Measurements from ENCODE around the gene SDF4. TPM values are rescaled to one million over a fixed set of nuclear protein-coding genes. Genes with fewer than 3 reads are reported as not detected.
"Not testable (repeated sequence)": the region's sequence is repeated elsewhere in the genome, so short reads cannot be mapped to it uniquely, and the experiment has no call there.

SDF4 gene
- polyA plus RNA-seq, 1 experiment = 109 TPM

GRCh38 chr1:1196431-1197187, 35.2 kb downstream of the SDF4 start:
- no peak overlapping the region for H3K4me3 ChIP-seq (ENCODE audit: low read depth, low read length)
- peaks cover 13% of the 10 kb centered on the region for H3K9me3 ChIP-seq (ENCODE audit: control insufficient read depth, insufficient read depth, low read length)
- POLR2A ChIA-PET = no interaction called here
- H3K27me3 ChIP-seq (ENCODE audit: control insufficient read depth, insufficient read depth, low read length) = no peaks in the 10 kb centered on the region
- H3K27ac ChIP-seq (ENCODE audit: low read depth, low read length) = no peak overlapping the region
- CTCF ChIA-PET = no interaction called here
- no peak for DNase-seq (ENCODE audit: low read depth, low spot score)
- TF ChIP-seq CTCF (IDR thresholded peaks at IDR 0.05; ENCODE audit: low read depth, low read length) = no peak

- H3K4me3 ChIP-seq (ENCODE audit: low read depth, low read length); DNase-seq (ENCODE audit: low read depth, low spot score); H3K27me3 ChIP-seq (ENCODE audit: control insufficient read depth, insufficient read depth, low read length); POLR2A ChIA-PET; CTCF ChIA-PET; H3K27ac ChIP-seq (ENCODE audit: low read depth, low read length): not testable (repeated sequence)
- peaks cover 14% of the 10 kb centered on the region for H3K9me3 ChIP-seq (ENCODE audit: control insufficient read depth, insufficient read depth, low read length)
These were observed 36.1 kb downstream of the SDF4 start for GRCh38 chr1:1195726-1196125.

- Histone ChIP-seq H3K27me3 (ENCODE audit: control insufficient read depth, insufficient read depth, low read length) (peaks cover 2% of the 10 kb centered on the region), H3K27ac (ENCODE audit: low read depth, low read length) (no peak overlapping the region), H3K9me3 (ENCODE audit: control insufficient read depth, insufficient read depth, low read length) (peaks cover 14% of the 10 kb centered on the region), H3K4me3 (ENCODE audit: low read depth, low read length) (no peak overlapping the region)
- ChIA-PET POLR2A (no interaction called here), CTCF (interaction anchor here (0.7 kb wide), 1 partner anchor 75 kb away, joined by 3 read pairs; no protein-coding TSS in a partner anchor)
- no peak for DNase-seq (ENCODE audit: low read depth, low spot score)
- no peak for TF ChIP-seq CTCF (IDR thresholded peaks at IDR 0.05; ENCODE audit: low read depth, low read length)
These were observed 37.1 kb downstream of the SDF4 start for GRCh38 chr1:1194723-1195122.

GRCh38 chr1:1191734-1192133, 40.1 kb downstream of the SDF4 start:
- CTCF ChIA-PET = no interaction called here
- no peak for TF ChIP-seq CTCF (IDR thresholded peaks at IDR 0.05; ENCODE audit: low read depth, low read length)
- H3K9me3 ChIP-seq (ENCODE audit: control insufficient read depth, insufficient read depth, low read length) = peaks cover 14% of the 10 kb centered on the region
- H3K27me3 ChIP-seq (ENCODE audit: control insufficient read depth, insufficient read depth, low read length) = peaks cover 2% of the 10 kb centered on the region
- no peak for DNase-seq (ENCODE audit: low read depth, low spot score)
- POLR2A ChIA-PET = no interaction called here
- H3K4me3 ChIP-seq (ENCODE audit: low read depth, low read length) = no peak overlapping the region
- H3K27ac ChIP-seq (ENCODE audit: low read depth, low read length) = no peak overlapping the region

- Histone ChIP-seq H3K27me3 (ENCODE audit: control insufficient read depth, insufficient read depth, low read length) (peaks cover 2% of the 10 kb centered on the region), H3K9me3 (ENCODE audit: control insufficient read depth, insufficient read depth, low read length) (peaks cover 15% of the 10 kb centered on the region)
These were observed 42.7 kb downstream of the SDF4 start for GRCh38 chr1:1189111-1189510.

More at GRCh38 chr1:1189111-1189510, 42.7 kb downstream of the SDF4 start:
- ChIA-PET POLR2A (no interaction called here), CTCF (no interaction called here)
- no peak for TF ChIP-seq CTCF (IDR thresholded peaks at IDR 0.05; ENCODE audit: low read depth, low read length)
- Histone ChIP-seq H3K27ac (ENCODE audit: low read depth, low read length) (no peak overlapping the region), H3K4me3 (ENCODE audit: low read depth, low read length) (no peak overlapping the region)
- no peak for DNase-seq (ENCODE audit: low read depth, low spot score)

Measured in AG04450 (cell line).